G401.6 (cell line): Measurements from ENCODE around the gene OSBP2.

Experiments used
- FAIRE-seq: peaks from 2 replicates; lab custom pipeline; 2012; peaks lifted over from hg19 to GRCh38; lab: Jason Lieb, UNC

OSBP2 gene

DNA sequence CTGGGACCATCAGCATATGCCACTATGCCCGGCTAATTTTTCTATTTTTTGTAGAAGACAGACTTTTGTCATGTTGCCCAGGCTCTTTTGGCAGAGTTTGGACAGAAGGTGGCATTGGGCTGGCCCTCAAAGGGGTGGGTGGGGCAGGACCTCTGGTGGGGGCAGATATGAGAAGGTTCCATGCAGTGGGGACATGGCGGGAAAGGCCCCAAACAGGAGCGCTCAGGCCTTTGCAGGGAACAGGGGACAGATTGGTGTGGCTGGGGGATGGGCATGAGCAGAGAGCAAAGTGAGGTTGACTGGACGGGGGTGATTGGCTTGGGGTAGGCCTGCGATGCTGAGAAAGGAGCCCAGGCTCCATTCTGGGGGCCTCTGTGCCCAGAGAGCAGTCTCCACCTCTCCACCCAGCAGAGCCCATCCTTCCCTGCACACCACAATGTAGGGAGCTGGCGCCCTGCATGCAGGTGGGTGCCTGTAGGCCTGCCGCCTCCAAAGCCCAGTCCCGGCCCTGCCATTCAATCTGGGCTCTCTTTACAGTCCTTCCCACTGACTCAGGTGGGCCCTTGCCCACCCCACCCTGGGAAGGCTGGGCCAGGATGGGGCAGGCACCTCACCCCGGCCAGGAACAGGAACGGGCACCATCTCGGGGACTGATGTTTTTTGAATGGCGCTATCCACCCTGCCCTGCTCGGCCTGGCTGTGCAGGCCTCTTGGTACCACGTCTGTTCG, 175.2 kb downstream of the OSBP2 start:
- FAIRE-seq, result no peak

DNA sequence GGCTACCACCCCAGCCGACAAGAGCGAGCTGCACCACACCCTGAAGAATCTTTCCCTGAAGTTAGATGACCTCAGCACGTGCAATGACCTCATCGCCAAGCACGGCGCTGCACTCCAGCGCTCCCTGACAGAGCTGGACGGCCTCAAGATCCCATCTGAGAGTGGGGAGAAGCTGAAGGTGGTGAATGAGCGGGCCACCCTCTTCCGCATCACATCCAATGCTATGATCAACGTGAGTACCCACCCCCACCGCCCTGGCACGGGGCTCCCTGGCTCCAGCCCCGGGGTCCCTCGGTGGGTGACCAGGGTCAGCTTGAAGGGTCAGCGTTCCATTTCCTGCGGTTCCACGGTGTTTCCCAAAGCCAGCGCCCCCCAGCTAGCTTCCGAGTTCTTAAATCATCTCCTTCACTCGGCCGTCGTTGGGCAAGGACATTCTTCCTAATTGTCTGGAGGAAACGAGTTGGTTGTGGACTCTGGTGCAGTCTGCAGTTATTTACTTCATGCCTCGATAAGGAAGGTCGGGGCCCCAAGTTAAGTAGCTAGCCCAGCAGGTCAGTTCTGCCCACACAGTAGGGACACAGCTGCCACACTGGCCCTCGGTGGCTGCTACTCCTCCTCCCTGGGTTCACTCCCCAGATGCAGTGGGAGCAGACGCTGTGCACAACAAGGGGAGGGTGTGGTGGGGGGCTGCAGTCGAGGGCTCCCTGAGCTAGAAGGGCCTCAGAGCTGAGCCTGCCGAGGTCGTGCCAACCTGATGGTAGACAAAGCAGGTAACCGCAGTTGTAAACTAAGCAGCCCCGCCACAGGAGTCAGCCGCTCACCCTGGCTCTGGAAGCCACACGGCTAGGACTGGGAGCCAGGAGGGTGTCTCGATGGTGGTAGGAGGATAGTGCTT, 176.0 kb downstream of the OSBP2 start:
- FAIRE-seq, result no peak

DNA sequence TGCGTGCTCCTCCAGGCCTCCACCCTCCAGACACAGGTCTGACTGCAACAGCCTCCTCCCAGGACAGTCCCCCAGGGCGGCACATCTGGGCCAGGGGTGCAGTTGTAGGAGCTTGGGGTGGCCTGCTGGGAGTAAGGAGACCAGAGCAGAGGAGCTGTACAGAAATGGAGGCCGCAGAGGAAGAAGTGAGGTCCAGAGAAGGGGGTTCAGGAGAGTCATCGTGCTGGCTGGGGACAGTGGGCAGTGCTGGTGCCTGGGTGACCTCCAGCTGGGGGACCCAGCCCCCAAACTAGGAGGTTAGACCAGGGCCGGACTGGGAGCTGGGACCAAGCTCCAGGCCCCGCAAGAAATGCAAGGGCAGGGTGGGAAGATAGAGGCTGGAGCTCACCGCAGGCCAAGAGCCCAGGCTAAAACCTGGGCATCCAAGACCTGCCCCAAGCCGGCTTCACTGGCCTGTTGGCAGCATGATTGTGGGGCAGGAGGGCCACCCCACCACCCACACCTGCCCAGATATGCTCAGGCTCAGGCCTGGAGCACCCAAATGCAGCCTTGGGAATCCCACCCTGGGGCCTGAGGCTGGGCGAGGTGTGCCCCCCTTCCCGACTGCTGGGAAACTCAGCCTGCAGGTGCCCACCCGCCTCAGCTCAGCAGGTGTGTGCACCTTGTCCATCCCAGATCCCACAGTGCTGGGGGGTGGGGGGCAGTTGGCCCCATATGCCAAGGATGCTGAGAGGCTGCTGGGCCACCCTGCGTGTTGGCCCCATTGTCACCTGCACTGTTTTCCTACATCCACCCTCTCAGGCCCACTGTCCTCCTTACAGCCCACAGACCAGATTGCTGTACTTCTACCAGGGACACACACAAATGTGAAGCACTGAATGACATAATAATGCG, 177.0 kb downstream of the OSBP2 start:
- no peak for FAIRE-seq

DNA sequence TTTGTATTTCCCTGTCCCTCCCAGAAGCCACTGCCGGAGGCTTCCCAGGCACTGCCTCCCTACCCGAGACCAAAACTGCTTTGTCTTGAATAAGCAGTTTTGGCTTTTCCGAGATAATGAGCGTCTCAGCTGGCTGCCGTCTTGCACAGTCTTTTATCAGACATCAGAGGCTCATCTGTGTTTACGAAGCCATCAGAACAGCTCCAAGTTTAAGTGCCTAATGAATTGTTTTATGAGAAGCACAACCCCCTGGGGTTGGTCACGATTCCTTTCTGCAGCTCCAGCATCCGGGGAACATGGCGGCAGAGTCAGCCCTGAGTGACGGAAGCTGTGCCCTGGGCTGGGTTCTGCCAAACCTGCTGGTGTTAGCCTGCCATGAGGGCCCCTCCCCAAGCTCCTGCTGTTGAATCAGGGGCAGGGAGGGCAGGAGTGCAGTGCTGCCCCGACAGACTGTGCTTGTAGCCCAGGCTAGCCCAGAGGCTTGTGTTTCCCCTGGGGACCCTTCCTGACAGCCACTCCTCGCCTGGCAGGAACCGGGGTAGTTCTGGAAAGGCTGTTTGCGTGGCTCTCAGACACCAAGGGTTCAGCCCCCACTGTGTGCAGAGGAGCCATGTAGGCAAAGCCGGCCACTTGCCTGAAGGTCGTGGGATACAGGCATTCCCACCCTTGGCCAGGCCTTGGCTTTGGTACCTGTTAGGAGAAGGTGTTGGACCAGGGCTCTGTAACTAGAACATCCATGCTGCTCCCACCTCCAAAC, 177.8 kb downstream of the OSBP2 start:
- no peak for FAIRE-seq

DNA sequence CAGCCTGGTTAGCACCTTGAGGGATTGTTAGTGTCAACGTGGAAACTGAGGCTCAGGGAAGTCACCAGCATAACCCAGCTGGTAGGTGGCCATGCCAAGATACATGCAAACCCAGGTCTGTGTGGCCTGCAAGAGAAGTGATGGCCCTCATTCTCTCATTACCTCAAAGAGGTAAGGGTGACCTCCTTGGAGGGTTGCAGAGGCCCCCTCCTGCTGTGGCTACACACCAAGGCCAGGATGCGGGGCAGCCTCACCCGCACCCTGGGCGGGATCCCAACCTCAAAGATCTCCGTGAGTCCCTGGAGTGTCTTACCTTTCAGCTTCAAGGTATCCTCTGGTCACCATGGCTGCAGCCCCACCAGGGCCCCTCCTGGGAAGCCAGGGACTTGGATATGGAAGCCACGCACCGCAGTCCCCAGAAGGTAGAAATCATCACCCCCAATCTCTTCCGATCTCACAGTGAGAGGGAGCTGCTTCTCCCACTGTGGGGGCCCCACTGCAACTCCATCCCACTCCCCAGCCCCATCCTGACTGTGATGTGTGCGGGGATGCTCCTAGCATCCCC, 178.5 kb downstream of the OSBP2 start:
- no peak for FAIRE-seq

DNA sequence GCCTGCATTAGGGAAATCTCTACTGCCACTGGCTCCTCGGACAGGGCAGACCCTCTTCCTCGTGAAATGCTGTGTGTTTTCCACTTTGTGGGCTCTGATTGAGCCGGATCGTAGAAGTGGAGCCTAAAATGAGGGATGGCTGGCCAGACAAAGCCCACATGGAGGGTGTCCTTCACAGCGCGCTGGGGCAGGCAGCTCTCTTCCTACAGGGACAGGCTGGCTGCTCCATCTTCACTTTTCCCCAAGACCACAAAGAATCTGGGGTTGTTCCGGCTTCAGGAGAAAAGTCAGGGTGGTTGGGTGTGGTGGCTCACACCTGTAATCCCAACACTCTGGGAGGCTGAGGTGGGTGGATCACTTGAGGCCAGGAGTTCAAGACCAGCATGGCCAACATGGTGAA, 179.0 kb downstream of the OSBP2 start:
- no peak for FAIRE-seq

DNA sequence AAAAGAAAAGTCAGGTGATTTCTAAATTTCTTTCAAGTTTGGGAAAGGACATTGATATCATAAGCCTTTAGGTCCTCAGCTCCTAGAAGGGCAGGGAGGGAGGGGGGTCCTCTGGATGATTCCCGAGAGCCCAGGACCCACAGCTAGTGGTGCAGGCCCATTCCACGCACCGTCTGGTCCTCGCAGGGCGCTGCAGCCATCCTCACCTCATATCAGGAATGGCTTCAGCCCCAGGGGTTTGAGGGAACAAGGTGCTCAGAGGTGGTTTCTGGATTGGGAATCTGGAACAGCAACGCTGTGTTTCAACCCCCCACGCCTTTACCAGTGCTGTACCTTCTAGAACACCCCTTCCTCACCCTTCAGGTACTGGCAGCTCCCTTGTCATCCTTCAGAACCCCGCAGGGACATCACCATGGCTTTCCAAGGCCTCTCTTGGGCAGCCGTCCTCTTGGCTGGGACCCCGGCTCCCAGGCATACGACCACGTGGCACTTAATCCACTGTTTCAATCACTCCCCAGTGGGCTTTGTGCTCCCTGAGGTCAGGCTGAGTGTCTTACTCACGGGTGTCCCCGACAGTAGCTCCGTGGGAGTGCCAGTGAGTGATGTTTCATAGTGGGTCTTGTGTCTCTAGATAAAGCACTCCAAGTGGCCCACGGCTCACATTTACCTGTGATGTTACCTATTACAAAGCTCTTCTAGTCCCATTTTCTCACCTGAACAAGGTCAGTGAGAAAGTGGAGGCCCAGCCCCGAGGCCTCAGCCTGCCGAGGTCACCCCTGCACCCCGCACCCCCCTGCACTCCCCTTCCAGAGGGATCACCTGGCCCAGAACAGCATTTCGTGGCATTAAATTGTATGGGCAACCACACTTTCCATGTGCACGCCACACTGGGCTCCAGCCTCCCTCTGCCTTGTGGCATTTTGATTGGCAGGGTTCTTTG, 180.0 kb downstream of the OSBP2 start:
- FAIRE-seq, result no peak

DNA sequence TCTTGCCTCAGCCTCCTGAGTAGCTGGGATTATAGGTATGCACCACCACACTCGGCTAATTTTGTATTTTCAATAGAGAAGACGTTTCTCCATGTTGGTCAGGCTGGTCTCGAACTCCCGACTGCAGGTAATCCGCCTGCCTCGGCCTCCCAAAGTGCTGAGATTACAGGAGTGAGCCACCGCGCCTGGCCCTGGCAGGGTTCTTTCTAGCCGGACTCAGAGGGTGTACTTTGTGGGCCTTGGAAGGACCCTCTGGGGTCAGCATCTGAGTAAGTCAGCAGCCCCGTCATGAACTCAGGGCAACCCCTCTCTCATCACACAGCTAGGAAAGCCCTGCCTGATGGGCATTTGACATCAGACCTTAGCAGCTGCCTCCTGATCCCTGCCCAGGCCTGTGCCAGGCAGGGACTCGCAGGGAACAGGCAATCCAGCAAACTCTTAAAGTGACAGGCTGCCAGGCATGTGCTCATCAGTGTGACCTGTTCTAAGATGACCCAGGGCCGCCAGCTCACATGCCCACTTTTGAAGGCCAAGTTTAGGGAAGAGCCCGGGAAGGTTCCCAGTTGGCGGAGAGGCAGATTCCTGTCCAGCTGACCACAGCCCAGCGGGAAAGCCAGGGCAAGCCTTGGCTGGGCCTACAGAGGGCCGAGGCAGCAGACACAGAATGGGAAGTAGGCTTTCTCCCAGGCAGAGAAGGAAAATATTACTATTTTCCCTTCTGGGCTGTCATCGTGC, 181.0 kb downstream of the OSBP2 start:
- no peak for FAIRE-seq

DNA sequence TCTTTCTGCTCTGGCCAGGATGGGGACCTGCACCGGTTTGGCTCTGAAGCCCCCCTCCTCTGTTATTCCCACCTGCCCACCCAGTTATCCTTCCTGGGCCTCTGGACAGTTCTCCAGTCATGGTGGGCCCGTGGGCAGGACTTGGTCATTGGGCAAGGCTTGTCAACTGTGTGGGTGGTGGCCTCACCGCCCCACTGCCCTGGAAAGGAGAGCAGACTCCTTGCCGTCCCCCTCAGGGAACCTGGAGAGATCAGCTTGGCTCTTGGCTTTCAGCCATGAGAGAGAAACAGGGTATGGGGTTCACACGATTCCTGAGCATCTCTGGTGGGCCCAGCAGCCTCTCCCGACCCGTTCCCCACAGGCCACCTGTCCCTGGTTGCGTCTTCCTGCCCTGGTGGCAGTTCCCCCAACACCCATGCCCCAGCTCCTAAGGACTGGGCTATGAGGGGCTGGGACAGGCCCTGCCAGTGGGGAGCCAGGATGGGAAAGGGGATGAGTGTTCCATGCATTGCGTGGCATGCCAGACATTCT, 181.6 kb downstream of the OSBP2 start:
- FAIRE-seq, result no peak

DNA sequence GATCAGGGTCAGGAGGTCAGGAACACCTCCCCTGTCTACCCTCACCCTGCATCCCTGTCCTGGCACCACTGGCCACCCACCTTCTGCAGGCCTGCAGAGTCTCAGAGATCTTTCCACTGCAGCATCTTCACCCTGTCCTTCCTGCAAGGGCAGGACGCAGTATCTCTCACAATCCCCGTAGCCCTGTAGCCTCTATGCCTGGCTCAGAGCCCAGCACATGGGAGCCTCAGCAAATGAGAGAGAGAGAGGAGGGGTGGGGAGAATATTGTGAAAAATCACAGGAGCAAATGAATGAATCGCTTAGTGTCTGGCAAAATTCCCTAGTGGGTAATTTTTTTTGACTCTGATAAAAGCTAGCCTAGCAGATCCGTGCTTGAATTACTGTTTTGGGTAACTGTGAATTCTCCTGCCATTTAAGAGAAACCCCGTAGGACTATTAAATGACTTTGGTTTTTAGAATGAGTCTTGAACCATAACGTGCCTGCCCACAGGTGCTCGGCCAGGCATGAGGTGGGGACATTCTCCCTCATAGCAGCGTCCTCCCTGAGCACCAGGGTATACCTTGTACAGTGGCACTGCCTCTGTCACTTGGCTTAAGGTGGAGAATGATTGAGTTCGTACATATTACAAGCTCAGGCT, 182.4 kb downstream of the OSBP2 start:
- no peak for FAIRE-seq

DNA sequence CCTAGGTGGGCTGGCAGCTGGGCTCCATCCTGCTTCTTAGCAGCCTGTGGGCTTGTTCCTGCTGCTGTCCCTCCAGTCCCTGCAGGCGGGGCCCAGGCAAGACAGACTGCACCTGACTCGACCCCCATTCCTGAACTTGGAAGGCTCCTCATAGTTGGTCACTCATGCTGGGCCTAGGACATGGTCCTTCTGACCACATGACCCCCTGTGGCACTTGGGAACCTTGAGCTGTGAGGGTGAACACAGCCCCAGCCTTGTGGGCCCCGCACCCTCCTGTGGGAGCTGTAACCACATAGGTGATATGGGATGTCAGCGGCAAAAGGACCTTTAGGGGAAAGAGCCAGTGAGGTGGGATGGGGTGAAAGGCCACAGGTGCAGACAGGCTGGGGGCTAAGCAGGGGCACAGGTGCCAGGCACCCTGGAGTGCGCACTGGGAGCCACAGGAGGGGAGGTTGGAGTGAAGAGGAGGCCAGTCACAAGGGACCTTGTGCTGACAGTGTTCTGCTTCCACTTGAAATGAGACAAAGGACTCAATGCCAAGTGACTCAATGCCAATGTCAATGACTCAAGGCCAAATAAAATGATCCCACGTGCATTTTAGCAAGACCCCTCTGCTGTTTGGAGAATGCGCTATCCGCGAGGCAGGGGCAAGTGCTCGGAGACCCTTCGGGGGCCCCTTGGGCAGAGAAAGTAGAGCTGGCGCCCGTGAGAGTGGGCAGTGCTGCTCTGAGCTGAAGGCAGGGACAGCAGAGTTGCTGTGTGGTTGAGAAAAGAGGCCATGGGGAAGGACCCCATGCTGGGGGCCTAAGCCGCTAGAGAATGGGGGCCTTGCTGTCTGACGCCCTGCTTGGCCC, 183.2 kb downstream of the OSBP2 start:
- FAIRE-seq, result no peak

DNA sequence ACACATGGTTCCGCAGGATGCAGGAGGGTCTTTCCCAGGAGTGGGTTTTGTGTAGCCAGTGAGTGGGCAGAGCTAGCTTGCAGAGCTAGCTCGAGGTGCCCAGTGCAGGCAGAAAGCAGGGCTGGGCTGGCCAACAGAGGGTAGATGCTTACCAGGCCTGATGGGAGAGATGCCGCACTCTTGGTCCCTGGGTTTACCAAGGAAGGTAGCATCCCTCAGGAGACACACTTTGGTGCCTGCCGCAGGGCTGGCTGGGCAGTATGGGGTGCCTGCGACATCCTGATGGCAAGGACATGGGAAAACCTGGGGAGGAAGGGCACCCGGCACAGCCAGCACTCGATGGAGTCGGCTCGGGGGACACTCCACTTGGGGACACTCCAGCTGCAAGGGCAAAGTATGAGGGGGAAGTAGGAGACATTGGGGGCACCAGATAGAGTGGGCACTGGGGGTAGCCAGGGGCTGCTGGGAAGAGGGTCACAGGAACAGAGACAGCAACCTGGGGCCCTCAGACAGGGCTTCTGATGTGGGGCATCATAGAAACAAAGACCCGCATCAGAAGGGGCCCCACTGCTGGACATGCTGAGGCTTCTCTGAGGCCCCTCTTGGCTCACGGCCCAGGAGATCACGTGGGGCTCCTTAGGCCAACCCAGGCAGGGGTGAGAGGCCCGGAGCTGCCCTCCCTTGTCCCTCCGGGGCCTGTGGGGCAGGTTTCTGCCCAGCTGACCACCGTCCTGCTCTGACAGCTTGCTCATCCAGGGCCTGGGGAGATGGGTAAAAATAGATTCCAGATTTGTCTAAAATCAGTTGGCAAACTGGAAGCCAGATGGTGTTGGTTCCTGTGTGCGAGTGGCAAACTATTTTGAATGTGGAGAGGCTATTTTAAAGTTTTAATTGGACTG, 184.1 kb downstream of the OSBP2 start:
- no peak for FAIRE-seq

DNA sequence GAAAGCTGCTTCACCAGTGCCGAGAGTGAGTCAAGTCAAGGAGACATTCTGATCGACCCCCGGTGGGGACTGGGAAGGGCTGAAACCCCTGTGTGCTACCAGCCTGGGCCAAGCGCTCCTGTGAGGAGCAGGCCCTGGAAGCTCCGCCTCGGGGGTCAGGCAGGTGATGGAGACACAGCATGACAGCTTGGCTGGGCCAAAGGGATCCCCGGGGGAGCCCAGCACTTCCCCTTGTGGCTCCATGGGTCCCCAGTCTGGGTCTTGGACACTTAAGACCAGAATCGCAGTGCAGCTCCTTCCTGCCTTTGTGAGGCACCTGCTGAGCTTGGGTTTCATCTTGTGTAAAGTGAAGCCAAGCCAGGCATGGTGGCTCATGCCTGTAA, 184.7 kb downstream of the OSBP2 start:
- FAIRE-seq, result no peak

DNA sequence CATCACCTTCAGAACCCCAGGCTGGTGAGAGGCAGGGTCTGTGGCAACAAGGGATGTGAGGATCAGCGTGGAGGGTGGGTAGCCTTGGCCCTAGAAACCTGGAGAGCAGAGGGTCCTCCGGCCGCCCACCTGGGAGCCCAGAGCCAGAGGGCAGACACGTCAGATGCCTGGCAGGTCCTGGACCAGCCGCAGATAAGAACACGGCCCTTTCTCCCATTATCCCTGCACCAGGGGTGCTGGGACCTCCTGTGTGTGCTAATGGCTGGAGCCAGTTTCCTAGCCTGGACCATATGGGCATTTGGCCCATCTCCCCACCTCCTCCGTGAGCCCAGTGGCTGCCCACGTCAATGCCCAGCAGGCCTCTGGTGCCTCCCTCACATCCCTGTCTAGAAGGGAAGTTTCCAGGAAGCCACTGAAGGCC, 185.5 kb downstream of the OSBP2 start:
- no peak for FAIRE-seq

DNA sequence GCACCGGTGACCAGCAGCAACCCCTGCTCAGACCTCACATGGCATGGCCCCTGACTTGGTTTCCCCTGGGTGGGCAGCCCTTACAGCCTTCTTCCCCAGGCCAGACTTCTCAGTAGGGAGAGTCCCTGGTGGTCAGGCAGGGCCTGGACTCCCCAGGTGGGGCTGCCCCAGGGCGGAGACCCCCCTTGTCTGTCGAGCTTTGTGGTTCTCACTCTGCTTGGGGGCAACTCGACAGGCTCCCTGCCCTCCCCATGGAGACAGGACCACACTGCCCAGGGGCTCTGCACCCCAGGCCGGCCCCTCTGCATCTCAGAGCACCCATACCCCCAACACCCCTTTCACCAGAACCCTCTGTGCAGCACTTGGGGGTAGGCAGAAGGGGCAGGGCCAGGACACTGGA, 186.2 kb downstream of the OSBP2 start:
- no peak for FAIRE-seq

DNA sequence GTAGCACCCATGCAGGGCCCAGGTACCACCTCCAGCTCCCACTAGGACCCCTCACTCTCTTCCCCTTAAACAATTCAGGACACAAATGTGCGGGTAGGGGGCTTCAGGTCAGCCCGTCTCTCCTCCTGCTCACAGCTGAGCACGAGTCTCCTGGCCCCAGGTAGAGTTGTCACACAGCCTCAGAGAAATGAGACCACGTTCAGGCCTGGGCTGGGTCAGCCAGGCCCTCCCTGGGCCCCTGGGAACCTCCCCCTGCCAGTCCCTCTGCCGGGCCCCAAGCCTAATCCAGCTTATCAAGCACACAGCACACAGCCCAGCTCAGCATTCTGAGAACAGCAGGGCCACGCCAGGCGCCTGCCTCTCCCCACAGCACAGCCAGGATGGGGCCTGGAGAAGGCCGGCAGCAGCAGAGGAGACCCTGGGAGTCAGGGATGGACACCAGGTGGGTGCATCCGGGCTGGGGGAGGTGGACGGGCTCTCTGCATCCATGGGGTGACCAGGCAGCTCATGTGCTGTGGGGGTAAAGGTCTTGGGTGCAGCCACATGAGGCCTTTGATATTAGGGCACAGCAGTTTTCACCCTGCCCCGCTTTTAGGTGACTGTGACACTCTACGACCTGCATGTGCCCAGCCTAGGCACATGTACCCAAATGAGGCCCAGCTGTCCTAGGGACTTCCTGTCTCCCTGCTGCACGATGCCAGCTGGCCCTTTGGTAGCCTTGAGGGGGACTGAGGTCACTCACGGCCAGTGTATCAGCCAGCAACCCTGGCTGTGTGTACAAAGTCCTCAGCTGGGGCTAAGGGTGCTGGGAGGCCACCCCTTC, 186.9 kb downstream of the OSBP2 start:
- no peak for FAIRE-seq
